Ishikawa (cell line): ENCODE data around the gene PIMREG.

Source experiments
- CEBPB ChIP-seq: IDR thresholded peaks from 2 replicates; pipeline ENCODE4 v1.6.1; 2012
- EP300 ChIP-seq: IDR thresholded peaks from 2 replicates; pipeline ENCODE4 v1.6.1; 2012; ENCODE audit warnings: borderline replicate concordance
- MAX ChIP-seq: IDR thresholded peaks from 2 replicates; pipeline ENCODE4 v1.6.1; 2012
- NFIC ChIP-seq: IDR thresholded peaks from 2 replicates; pipeline ENCODE4 v1.6.1; 2012
- TAF1 ChIP-seq: IDR thresholded peaks from 2 replicates; pipeline ENCODE4 v1.6.1; 2012; ENCODE audit warnings: low read depth, mild to moderate bottlenecking
- TCF12 ChIP-seq: IDR thresholded peaks from 2 replicates; pipeline ENCODE4 v1.6.1; 2012; ENCODE audit warnings: low read depth
- TEAD4 ChIP-seq: IDR thresholded peaks from 2 replicates; pipeline ENCODE4 v1.6.1; 2012
- USF1 ChIP-seq: IDR thresholded peaks from 2 replicates; pipeline ENCODE4 v1.6.1; 2012
- YY1 ChIP-seq: IDR thresholded peaks from 2 replicates; pipeline ENCODE4 v1.6.1; 2012; ENCODE audit warnings: low read depth

- no peak for TF ChIP-seq TEAD4
- TF ChIP-seq YY1, result no peak
- TF ChIP-seq CEBPB, result no peak
- no peak for TF ChIP-seq USF1
- no peak for TF ChIP-seq EP300
- TF ChIP-seq NFIC, result no peak
- TF ChIP-seq TAF1, result no peak
- no peak for TF ChIP-seq MAX
- no peak for TF ChIP-seq TCF12
Observed at GRCh38 chr17:6420173-6420641, 24.0 kb upstream of the PIMREG start.
